ENCODE results near the gene KCTD21.

- TF ChIP-seq CTCF (IDR thresholded peaks at IDR 0.05; ENCODE audit: insufficient read depth, low read length) (no peak), POLR2AphosphoS5 (IDR thresholded peaks at IDR 0.05; ENCODE audit: low read depth) (no peak)
Measured at GRCh38 chr11:78205691-78206090, 17.3 kb upstream of the KCTD21 start.
